Adrenal gland (tissue), 12 donors: ENCODE data around the gene STAP1. TPM values are rescaled to one million over a fixed set of nuclear protein-coding genes. Genes with fewer than 3 reads are reported as not detected.
A peak's percentile ranks its signal among the peaks of the same experiment; 100 is the strongest.

Experiments used
- DNase-seq, 7 donors: peaks; one replicate each; pipeline ENCODE4 v3.0.0-alpha.2; 2019 to 2020
- H3K27ac ChIP-seq, 5 donors: fragments of 200-600 bp; sonication (generic) in 4 of 5; 1 replicate in 3 of 5; 2 replicates in 2 of 5; pipeline versions ENCODE4 v1.5.1 to v1.8.0; 2016 to 2020; ENCODE audit warnings: mild to moderate bottlenecking in 1 of 5
- H3K27me3 ChIP-seq: fragments of 200-600 bp; 2 replicates; pipeline ENCODE4 v1.8.0; 2021
- H3K36me3 ChIP-seq, 2 donors: fragments of 200-600 bp; replicated peaks in 1 of 2; 1 replicate in 1 of 2; 2 replicates in 1 of 2; pipeline versions ENCODE4 v1.5.1 to v1.8.0; 2018 to 2022
- H3K4me1 ChIP-seq, 2 donors: fragments of 200-600 bp; replicated peaks in 1 of 2; 1 replicate in 1 of 2; 2 replicates in 1 of 2; pipeline versions ENCODE4 v1.5.1 to v1.8.0; 2018 to 2021
- H3K4me3 ChIP-seq, 4 donors: fragments of 200-600 bp; sonication (generic) in 3 of 4; one replicate each; pipeline ENCODE4 v1.5.1; 2016 to 2018
- H3K9me3 ChIP-seq, 3 donors: fragments of 200-600 bp; sonication (generic) in 1 of 3; replicated peaks in 1 of 3; 1 replicate in 2 of 3; 2 replicates in 1 of 3; pipeline versions ENCODE4 v1.5.1 to v1.8.0; 2016 to 2021
- CTCF ChIP-seq, 6 experiments: fragments of 450-650 bp in 4 of 6; fragments of 200-600 bp in 2 of 6; sonication (generic) in 1 of 6; IDR thresholded peaks; 1 replicate in 5 of 6; 2 replicates in 1 of 6; pipeline versions ENCODE4 v1.5.1 to v1.8.0; 2016 to 2021; ENCODE audit warnings: antibody characterized with exemption in 6 of 6, mild to moderate bottlenecking in 2 of 6, moderate library complexity in 1 of 6
- POLR2A ChIP-seq, 2 donors: fragments of 450-650 bp; IDR thresholded peaks; one replicate each; pipeline ENCODE4 v1.6.1; 2017; ENCODE audit warnings: antibody characterized with exemption in 2 of 2, mild to moderate bottlenecking in 2 of 2, moderate library complexity in 1 of 2
- WGBS, 4 donors: extraction: QIAGEN DNeasy Blood & Tissue Kit in 2 of 4; methylation state at CpG; one replicate each; pipeline versions ENCODE4 v1.1.5 to v1.1.7; 2013 to 2017; 5-methylcytosine and 5-hydroxymethylcytosine counted together
- intact Hi-C, 2 donors: fragments of 100-400 bp; cut with DNase I; formaldehyde crosslinking; loops; one replicate each; pipeline versions ENCODE4 v1.14.1 to v1.15.0; 2022 to 2023
- polyA plus RNA-seq, 3 donors: library from polyadenylated mRNA; stranded (reverse); fragments of 200-250 nt in 2 of 3; fragments of 350-450 nt in 1 of 3; fragmentation: Illumina TruSeq in 1 of 3; extraction: RNeasy Lipid Tissue Mini Kit (QIAGEN cat#74804) in 1 of 3; gene quantifications; one replicate each; pipeline ENCODE4 v1.2.3, GENCODE V29; 2013 to 2014
- total RNA-seq, 9 donors: library from RNA; depleted of rRNA in 4 of 9; stranded (reverse); fragments of >200 nt in 4 of 9; fragments of 120-200 nt in 1 of 9; fragmentation: NEBNext Ultra II Directional in 1 of 9; extraction: Animal tissue kit (Norgen Biotek cat#: 25700) in 1 of 9; gene quantifications; one replicate each; pipeline versions ENCODE4 v1.1.0 to v1.2.4, GENCODE V29; 2013 to 2023
- donor health status: healthy with polysubstance abuse.
- donor health status: Bipolar disorder and iron deficiency.
- donor health status: DM: yes; HTN: yes; CAD: no.
- donor health status: DM: no; HTN: no; CAD: no.
- donor health status: DM: no; HTN: no; CAD: no.
- donor health status: DM: yes; HTN: yes; CAD: no.

STAP1 gene
- total and polyA plus RNA-seq, 12 donors: 0.10 to 0.13 TPM; not detected in 10

- Histone ChIP-seq H3K4me1 (peaks cover 0 to 24% of the 10 kb centered on the region in 2 donors), H3K27ac (peak within 1 kb of the TSS; percentile 91 to 95 (median 92)), H3K27me3 (no peaks in the 10 kb centered on the region), H3K36me3 (peaks cover 0 to 3% of the 10 kb centered on the region in 2 donors), H3K4me3 (peak within 1 kb of the TSS; percentile 28 to 98 (median 82)), H3K9me3 (peaks cover 0 to 6% (median 0%) of the 10 kb centered on the region in 3 donors)
- no peak for TF ChIP-seq CTCF (IDR thresholded peaks at IDR 0.05)
- peak; percentile 91 to 96 for TF ChIP-seq POLR2A (IDR thresholded peaks at IDR 0.05)
- 0 to 2% (median 0%) methylated on average over 19 to 53 of the region's 53 CpGs for WGBS, 4 donors
- peak; percentile 95 to 99 (median 98) for DNase-seq
- intact Hi-C loops: loop anchor here in 1 of 2 donors (10.0 kb wide), 1 partner anchor 149 kb away; no protein-coding TSS in a partner anchor
These were observed 13.1 kb upstream of the STAP1 start, which contains the start of gene CENPC for GRCh38 chr4:67545199-67546003. Gene CENPC, minus strand, starts transcription at chr4:67545503. Its CDS starts 148 bp downstream, at chr4:67545355.

GRCh38 chr4:67546004-67546356 lies 12.5 kb upstream of the STAP1 start:
- H3K4me1 ChIP-seq: peaks cover 0 to 24% of the 10 kb centered on the region in 2 donors
- no peaks in the 10 kb centered on the region for H3K27me3 ChIP-seq
- H3K27ac ChIP-seq: peak overlapping the region in 2 of 5 donors; percentile 91 to 92
- 37 to 42% (median 39%) methylated on average over 4 of the region's 4 CpGs for WGBS, 4 donors
- intact Hi-C loops: loop anchor here in 1 of 2 donors (10.0 kb wide), 1 partner anchor 149 kb away; no protein-coding TSS in a partner anchor
- DNase-seq: no peak
- peaks cover 0 to 6% (median 0%) of the 10 kb centered on the region in 3 donors for H3K9me3 ChIP-seq
- TF ChIP-seq CTCF (IDR thresholded peaks at IDR 0.05) (no peak), POLR2A (IDR thresholded peaks at IDR 0.05) (no peak)
- no peaks in the 10 kb centered on the region for H3K36me3 ChIP-seq
- H3K4me3 ChIP-seq: peak overlapping the region in 2 of 4 donors; percentile 18 to 73

GRCh38 chr4:67546971-67547370 lies 11.6 kb upstream of the STAP1 start:
- 59 to 67% (median 62%) methylated on average over 4 of the region's 4 CpGs for WGBS, 4 donors
- TF ChIP-seq POLR2A (IDR thresholded peaks at IDR 0.05) (no peak), CTCF (IDR thresholded peaks at IDR 0.05) (no peak)
- intact Hi-C loops: loop anchor here in 1 of 2 donors (10.0 kb wide), 1 partner anchor 148 kb away; no protein-coding TSS in a partner anchor
- H3K4me1 ChIP-seq: peaks cover 0 to 24% of the 10 kb centered on the region in 2 donors
- H3K4me3 ChIP-seq: no peak overlapping the region
- DNase-seq: no peak
- no peak overlapping the region for H3K27ac ChIP-seq
- no peaks in the 10 kb centered on the region for H3K36me3 ChIP-seq
- H3K9me3 ChIP-seq: peaks cover 0 to 6% (median 0%) of the 10 kb centered on the region in 3 donors
- H3K27me3 ChIP-seq: no peaks in the 10 kb centered on the region

- no peak for DNase-seq
- H3K9me3 ChIP-seq: peaks cover 0 to 6% (median 0%) of the 10 kb centered on the region in 3 donors
- H3K27ac ChIP-seq: no peak overlapping the region
- intact Hi-C loops: loop anchor here in 1 of 2 donors (10.0 kb wide), 1 partner anchor 146 kb away; no protein-coding TSS in a partner anchor
- H3K4me1 ChIP-seq: peaks cover 0 to 4% of the 10 kb centered on the region in 2 donors
- no peaks in the 10 kb centered on the region for H3K36me3 ChIP-seq
- 0 to 16% (median 9%) methylated on average over 1 of the region's 1 CpG for WGBS, 4 donors
- peak in 2 of 6 experiments; percentile 5 to 29 for TF ChIP-seq CTCF (IDR thresholded peaks at IDR 0.05)
- no peak for TF ChIP-seq POLR2A (IDR thresholded peaks at IDR 0.05)
- no peak overlapping the region for H3K4me3 ChIP-seq
- no peaks in the 10 kb centered on the region for H3K27me3 ChIP-seq
These were observed 9.4 kb upstream of the STAP1 start for GRCh38 chr4:67549123-67549522.
